ENCODE results near the gene PXDC1. TPM values are rescaled to one million over a fixed set of nuclear protein-coding genes. Genes with fewer than 3 reads are reported as not detected.

The PXDC1 gene
- polyA plus RNA-seq, 2 donors = 10.0 to 13.1 TPM

DNA sequence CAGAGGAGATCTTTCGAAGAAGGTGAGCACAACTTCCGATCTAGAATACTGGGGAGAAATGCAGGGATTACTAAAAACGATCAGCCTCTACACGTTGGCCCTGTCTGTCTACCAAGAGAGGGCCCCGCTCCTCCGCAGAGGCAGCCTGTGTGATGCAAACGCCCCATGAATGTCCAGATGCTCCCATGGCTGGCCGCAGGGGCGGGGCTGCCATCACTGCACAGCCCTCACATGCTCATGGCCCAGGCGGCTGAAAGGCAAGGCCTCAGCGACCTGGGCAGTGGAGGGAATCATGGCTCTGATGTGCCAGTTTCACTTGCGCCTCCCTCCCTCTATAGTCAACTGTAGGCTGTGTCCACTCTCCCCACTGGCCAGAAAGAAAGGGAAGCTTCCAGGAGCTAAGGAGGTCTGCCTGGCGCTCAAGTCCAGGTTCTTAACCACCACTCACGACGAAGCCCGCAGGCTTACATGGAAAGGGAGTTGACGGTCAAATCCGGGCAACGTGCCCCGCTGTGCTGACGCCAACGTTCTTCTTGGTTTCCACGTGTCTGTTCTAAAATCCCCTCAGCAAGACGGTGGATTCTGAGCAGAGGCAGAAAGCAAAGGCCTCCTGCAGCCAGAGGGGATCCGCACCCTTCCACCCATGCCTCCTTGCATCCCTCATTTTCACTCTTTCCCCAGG is 14.2 kb downstream of the PXDC1 start:
- H3K4me3 ChIP-seq (ENCODE audit: low read depth in 1 of 2, low read length in 2 of 2) = no peak overlapping the region
- H3K4me1 ChIP-seq (ENCODE audit: control insufficient read depth in 2 of 2, insufficient read depth in 2 of 2, low read length in 1 of 2) = no peaks in the 10 kb centered on the region
- H3K27me3 ChIP-seq (ENCODE audit: control insufficient read depth in 1 of 2, insufficient read depth in 2 of 2, low read length in 2 of 2) = no peaks in the 10 kb centered on the region
- H3K9me3 ChIP-seq (ENCODE audit: control insufficient read depth in 2 of 2, insufficient read depth in 1 of 2, low read depth in 1 of 2, low read length in 1 of 2) = no peaks in the 10 kb centered on the region
- peaks cover 0 to 22% of the 10 kb centered on the region in 2 donors for H3K36me3 ChIP-seq (ENCODE audit: control insufficient read depth in 2 of 2, insufficient read depth in 2 of 2, low read length in 1 of 2)
- no peak overlapping the region for H3K27ac ChIP-seq (ENCODE audit: low read depth in 2 of 2, low read length in 1 of 2)
- WGBS, 2 donors = 83 to 85% methylated on average over 25 of the region's 25 CpGs

DNA sequence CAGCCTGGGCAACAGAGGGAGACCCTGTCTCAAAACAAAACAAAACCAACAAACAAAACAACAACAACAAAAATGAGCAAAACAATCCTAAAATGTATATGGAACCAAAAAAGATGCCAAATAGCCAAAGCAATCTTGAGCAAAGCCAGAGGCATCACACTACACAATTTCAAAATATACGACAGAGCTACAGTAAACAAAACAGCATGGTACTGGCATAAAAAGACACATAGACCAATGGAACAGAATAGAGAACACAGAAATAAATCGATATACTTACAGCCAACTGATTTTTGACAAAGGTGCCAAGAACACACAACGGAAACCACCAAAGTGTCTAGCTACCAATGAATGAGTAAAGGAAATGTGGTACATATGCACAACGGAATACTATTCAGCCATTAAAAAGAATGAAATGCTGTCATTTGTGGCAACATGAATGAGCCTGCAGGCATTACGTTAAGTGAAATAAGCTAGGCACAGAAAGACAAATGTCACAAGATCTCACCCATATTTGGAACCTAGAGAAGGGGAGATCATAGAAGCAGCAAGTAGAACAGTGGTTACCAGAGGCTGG is 16.4 kb downstream of the PXDC1 start:
- Histone ChIP-seq H3K4me1 (ENCODE audit: control insufficient read depth in 2 of 2, insufficient read depth in 2 of 2, low read length in 1 of 2) (no peaks in the 10 kb centered on the region), H3K36me3 (ENCODE audit: control insufficient read depth in 2 of 2, insufficient read depth in 2 of 2, low read length in 1 of 2) (peaks cover 0 to 22% of the 10 kb centered on the region in 2 donors), H3K9me3 (ENCODE audit: control insufficient read depth in 2 of 2, insufficient read depth in 1 of 2, low read depth in 1 of 2, low read length in 1 of 2) (no peaks in the 10 kb centered on the region), H3K4me3 (ENCODE audit: low read depth in 1 of 2, low read length in 2 of 2) (no peak overlapping the region), H3K27ac (ENCODE audit: low read depth in 2 of 2, low read length in 1 of 2) (no peak overlapping the region), H3K27me3 (ENCODE audit: control insufficient read depth in 1 of 2, insufficient read depth in 2 of 2, low read length in 2 of 2) (no peaks in the 10 kb centered on the region)
- 94 to 96% methylated on average over 5 of the region's 5 CpGs for WGBS, 2 donors

DNA sequence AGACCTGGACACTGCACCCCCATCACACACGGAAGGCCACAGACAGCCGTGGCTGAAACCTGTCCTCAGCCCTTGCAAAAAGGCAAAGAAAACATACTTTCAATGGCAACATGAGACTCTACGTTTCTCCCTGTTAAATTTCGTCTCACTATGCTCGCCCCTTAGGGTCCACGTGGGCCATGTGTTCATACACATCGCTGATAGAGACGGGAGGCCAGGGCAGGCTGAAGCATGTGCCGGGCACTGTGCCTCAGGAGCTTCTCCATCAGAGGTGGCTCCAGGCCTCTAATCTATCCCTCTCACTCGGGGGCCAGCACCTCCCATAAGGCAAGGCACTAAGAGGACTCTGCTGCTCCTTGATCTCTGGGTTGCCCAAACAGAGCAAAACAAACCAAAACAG is 17.5 kb downstream of the PXDC1 start:
- Histone ChIP-seq H3K36me3 (ENCODE audit: control insufficient read depth in 2 of 2, insufficient read depth in 2 of 2, low read length in 1 of 2) (peaks cover 0 to 22% of the 10 kb centered on the region in 2 donors), H3K27ac (ENCODE audit: low read depth in 2 of 2, low read length in 1 of 2) (no peak overlapping the region), H3K4me1 (ENCODE audit: control insufficient read depth in 2 of 2, insufficient read depth in 2 of 2, low read length in 1 of 2) (no peaks in the 10 kb centered on the region), H3K27me3 (ENCODE audit: control insufficient read depth in 1 of 2, insufficient read depth in 2 of 2, low read length in 2 of 2) (no peaks in the 10 kb centered on the region), H3K4me3 (ENCODE audit: low read depth in 1 of 2, low read length in 2 of 2) (no peak overlapping the region), H3K9me3 (ENCODE audit: control insufficient read depth in 2 of 2, insufficient read depth in 1 of 2, low read depth in 1 of 2, low read length in 1 of 2) (no peaks in the 10 kb centered on the region)
- WGBS, 2 donors = 70 to 79% methylated on average over 10 of the region's 10 CpGs

- H3K4me3 ChIP-seq (ENCODE audit: low read depth in 1 of 2, low read length in 2 of 2) = no peak overlapping the region
- H3K9me3 ChIP-seq (ENCODE audit: control insufficient read depth in 2 of 2, insufficient read depth in 1 of 2, low read depth in 1 of 2, low read length in 1 of 2) = no peaks in the 10 kb centered on the region
- H3K27me3 ChIP-seq (ENCODE audit: control insufficient read depth in 1 of 2, insufficient read depth in 2 of 2, low read length in 2 of 2) = no peaks in the 10 kb centered on the region
- WGBS, 2 donors = 87% methylated on average over 17 of the region's 17 CpGs
- no peak overlapping the region for H3K27ac ChIP-seq (ENCODE audit: low read depth in 2 of 2, low read length in 1 of 2)
- H3K36me3 ChIP-seq (ENCODE audit: control insufficient read depth in 2 of 2, insufficient read depth in 2 of 2, low read length in 1 of 2) = peaks cover 0 to 22% of the 10 kb centered on the region in 2 donors
- H3K4me1 ChIP-seq (ENCODE audit: control insufficient read depth in 2 of 2, insufficient read depth in 2 of 2, low read length in 1 of 2) = no peaks in the 10 kb centered on the region
Measured at GRCh38 chr6:3733321-3733925, 18.1 kb downstream of the PXDC1 start.

DNA sequence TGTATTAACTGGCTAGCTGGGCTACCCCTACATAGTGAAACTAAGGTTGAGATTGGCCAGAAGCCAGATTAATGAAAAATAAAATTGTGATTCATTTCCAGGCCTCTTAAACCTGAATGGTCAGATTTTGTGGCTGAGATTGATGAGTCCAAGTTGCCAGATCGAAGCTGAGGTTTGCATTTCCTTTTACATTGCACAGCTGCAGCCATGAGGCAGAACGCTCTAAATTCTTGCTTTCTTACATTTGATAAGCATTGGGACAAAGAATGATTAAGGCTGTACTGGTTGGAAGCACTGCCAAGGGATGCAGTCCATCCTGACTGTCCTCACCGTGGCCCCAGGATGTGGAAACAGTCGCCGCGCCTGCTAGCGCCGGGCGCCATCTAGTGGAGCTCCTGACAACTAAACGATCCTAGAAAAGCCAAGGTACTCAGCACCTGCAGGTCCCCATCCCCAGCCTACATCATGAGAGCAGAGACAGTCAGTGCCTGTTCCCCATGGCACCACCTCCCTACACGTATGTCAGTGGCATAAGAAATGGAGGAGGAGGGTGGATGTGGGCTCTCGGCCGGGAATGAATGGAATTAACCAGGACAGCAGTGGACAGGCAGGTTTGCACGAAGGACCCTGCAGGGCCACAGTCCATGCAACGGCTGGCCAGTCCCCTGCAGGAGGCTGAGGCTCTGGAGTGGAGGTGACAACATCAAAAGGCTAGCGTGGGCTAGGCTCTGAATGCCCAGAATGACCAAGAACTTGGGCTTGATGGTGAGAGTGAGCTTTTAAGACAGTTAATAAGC is 19.0 kb downstream of the PXDC1 start:
- no peaks in the 10 kb centered on the region for H3K4me1 ChIP-seq (ENCODE audit: control insufficient read depth in 2 of 2, insufficient read depth in 2 of 2, low read length in 1 of 2)
- H3K27ac ChIP-seq (ENCODE audit: low read depth in 2 of 2, low read length in 1 of 2) = peak overlapping the region in 1 of 2 donors; percentile 7
- no peaks in the 10 kb centered on the region for H3K27me3 ChIP-seq (ENCODE audit: control insufficient read depth in 1 of 2, insufficient read depth in 2 of 2, low read length in 2 of 2)
- no peaks in the 10 kb centered on the region for H3K9me3 ChIP-seq (ENCODE audit: control insufficient read depth in 2 of 2, insufficient read depth in 1 of 2, low read depth in 1 of 2, low read length in 1 of 2)
- 22 to 23% methylated on average over 16 of the region's 16 CpGs for WGBS, 2 donors
- no peak overlapping the region for H3K4me3 ChIP-seq (ENCODE audit: low read depth in 1 of 2, low read length in 2 of 2)
- H3K36me3 ChIP-seq (ENCODE audit: control insufficient read depth in 2 of 2, insufficient read depth in 2 of 2, low read length in 1 of 2) = peaks cover 0 to 17% of the 10 kb centered on the region in 2 donors

GRCh38 chr6:3731700-3732099 is 19.8 kb downstream of the PXDC1 start:
- H3K4me1 ChIP-seq (ENCODE audit: control insufficient read depth in 2 of 2, insufficient read depth in 2 of 2, low read length in 1 of 2) = peaks cover 0 to 4% of the 10 kb centered on the region in 2 donors
- WGBS, 2 donors = 73 to 75% methylated on average over 7 of the region's 7 CpGs
- no peaks in the 10 kb centered on the region for H3K9me3 ChIP-seq (ENCODE audit: control insufficient read depth in 2 of 2, insufficient read depth in 1 of 2, low read depth in 1 of 2, low read length in 1 of 2)
- H3K27me3 ChIP-seq (ENCODE audit: control insufficient read depth in 1 of 2, insufficient read depth in 2 of 2, low read length in 2 of 2) = no peaks in the 10 kb centered on the region
- peaks cover 0 to 13% of the 10 kb centered on the region in 2 donors for H3K36me3 ChIP-seq (ENCODE audit: control insufficient read depth in 2 of 2, insufficient read depth in 2 of 2, low read length in 1 of 2)
- H3K4me3 ChIP-seq (ENCODE audit: low read depth in 1 of 2, low read length in 2 of 2) = no peak overlapping the region
- no peak overlapping the region for H3K27ac ChIP-seq (ENCODE audit: low read depth in 2 of 2, low read length in 1 of 2)

DNA sequence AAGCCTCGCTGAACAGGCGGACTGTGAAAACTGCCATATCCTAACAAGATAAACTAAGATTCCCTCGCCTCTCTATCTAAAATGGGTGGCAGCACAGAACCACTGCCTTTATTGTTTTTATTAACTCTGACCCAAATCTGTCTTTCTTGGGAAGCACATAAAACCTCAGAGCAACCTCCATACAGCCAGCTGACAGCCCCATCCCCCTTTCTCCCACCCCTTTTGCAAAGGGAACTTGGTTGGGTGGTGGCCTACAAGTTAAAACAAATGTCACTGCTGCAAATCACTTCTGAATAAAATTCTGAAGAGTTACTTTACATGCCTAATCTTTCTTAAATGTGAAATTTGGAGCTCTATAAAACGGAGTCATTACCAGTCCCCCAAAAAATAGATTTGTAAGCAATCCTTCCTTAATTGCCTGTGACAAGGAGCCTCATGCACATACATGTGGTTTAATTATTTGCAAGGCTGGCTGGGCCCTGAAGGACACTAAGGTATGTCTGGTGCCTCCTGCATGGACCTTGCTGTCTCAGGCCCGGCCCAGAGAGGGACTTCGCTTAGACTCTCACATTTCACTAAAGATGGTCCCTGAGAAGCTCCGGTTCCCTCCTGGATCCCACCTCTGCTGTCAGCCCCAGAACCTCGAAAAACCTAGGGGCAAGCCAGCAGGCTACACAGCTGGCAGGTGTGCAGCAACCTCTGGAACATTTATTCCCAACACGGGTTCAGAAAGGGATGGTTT is 21.7 kb downstream of the PXDC1 start:
- Histone ChIP-seq H3K36me3 (ENCODE audit: control insufficient read depth in 2 of 2, insufficient read depth in 2 of 2, low read length in 1 of 2) (peaks cover 0 to 20% of the 10 kb centered on the region in 2 donors), H3K27ac (ENCODE audit: low read depth in 2 of 2, low read length in 1 of 2) (no peak overlapping the region), H3K4me3 (ENCODE audit: low read depth in 1 of 2, low read length in 2 of 2) (no peak overlapping the region), H3K9me3 (ENCODE audit: control insufficient read depth in 2 of 2, insufficient read depth in 1 of 2, low read depth in 1 of 2, low read length in 1 of 2) (no peaks in the 10 kb centered on the region), H3K4me1 (ENCODE audit: control insufficient read depth in 2 of 2, insufficient read depth in 2 of 2, low read length in 1 of 2) (peaks cover under 1 to 4% of the 10 kb centered on the region in 2 donors), H3K27me3 (ENCODE audit: control insufficient read depth in 1 of 2, insufficient read depth in 2 of 2, low read length in 2 of 2) (no peaks in the 10 kb centered on the region)
- WGBS, 2 donors = 88 to 92% methylated on average over 9 of the region's 9 CpGs

GRCh38 chr6:3727593-3728108 is 23.9 kb downstream of the PXDC1 start:
- H3K27ac ChIP-seq (ENCODE audit: low read depth in 2 of 2, low read length in 1 of 2) = no peak overlapping the region
- no peaks in the 10 kb centered on the region for H3K9me3 ChIP-seq (ENCODE audit: control insufficient read depth in 2 of 2, insufficient read depth in 1 of 2, low read depth in 1 of 2, low read length in 1 of 2)
- H3K27me3 ChIP-seq (ENCODE audit: control insufficient read depth in 1 of 2, insufficient read depth in 2 of 2, low read length in 2 of 2) = no peaks in the 10 kb centered on the region
- WGBS, 2 donors = 94 to 97% methylated on average over 11 of the region's 11 CpGs
- no peak overlapping the region for H3K4me3 ChIP-seq (ENCODE audit: low read depth in 1 of 2, low read length in 2 of 2)
- peaks cover 5 to 29% of the 10 kb centered on the region in 2 donors for H3K36me3 ChIP-seq (ENCODE audit: control insufficient read depth in 2 of 2, insufficient read depth in 2 of 2, low read length in 1 of 2)
- peaks cover 5 to 6% of the 10 kb centered on the region in 2 donors for H3K4me1 ChIP-seq (ENCODE audit: control insufficient read depth in 2 of 2, insufficient read depth in 2 of 2, low read length in 1 of 2)

DNA sequence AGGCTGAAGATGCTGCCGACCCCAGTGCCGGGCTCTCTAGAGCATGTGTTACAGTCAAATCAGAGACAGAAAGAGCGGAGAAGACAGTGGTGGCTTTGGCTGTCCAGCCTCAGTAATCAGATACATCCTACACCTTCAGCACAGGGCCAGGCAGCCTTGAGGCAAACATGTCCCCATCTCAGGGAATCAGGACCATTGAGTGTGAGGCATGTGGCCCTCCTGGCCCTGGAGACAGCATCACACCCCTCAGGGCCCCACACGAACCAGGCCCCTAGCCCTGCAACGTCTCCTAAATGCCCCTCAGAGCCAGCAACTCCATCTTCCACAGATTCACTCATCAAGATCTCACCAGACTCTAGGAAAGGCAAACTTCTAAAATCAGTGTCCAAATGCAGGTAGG is 24.5 kb downstream of the PXDC1 start:
- Histone ChIP-seq H3K36me3 (ENCODE audit: control insufficient read depth in 2 of 2, insufficient read depth in 2 of 2, low read length in 1 of 2) (peaks cover 5 to 29% of the 10 kb centered on the region in 2 donors), H3K27me3 (ENCODE audit: control insufficient read depth in 1 of 2, insufficient read depth in 2 of 2, low read length in 2 of 2) (no peaks in the 10 kb centered on the region), H3K4me3 (ENCODE audit: low read depth in 1 of 2, low read length in 2 of 2) (no peak overlapping the region), H3K27ac (ENCODE audit: low read depth in 2 of 2, low read length in 1 of 2) (no peak overlapping the region), H3K9me3 (ENCODE audit: control insufficient read depth in 2 of 2, insufficient read depth in 1 of 2, low read depth in 1 of 2, low read length in 1 of 2) (no peaks in the 10 kb centered on the region), H3K4me1 (ENCODE audit: control insufficient read depth in 2 of 2, insufficient read depth in 2 of 2, low read length in 1 of 2) (peaks cover 5 to 6% of the 10 kb centered on the region in 2 donors)
- WGBS, 2 donors = 84 to 85% methylated on average over 5 of the region's 5 CpGs
